Transverse colon (tissue), 3 donors: Measurements from ENCODE around the gene SARS2.

Experiments
- EP300 ChIP-seq: sonication (generic); formaldehyde crosslinking; IDR thresholded peaks from one replicate; pipeline ENCODE4 v1.6.1; 2017; ENCODE audit warnings: antibody characterized with exemption, low read depth
- POLR2A ChIP-seq: fragments of 450-650 bp; IDR thresholded peaks from one replicate; pipeline ENCODE4 v1.6.1; 2016; ENCODE audit warnings: antibody characterized with exemption, mild to moderate bottlenecking, moderate library complexity
- TF ChIP-seq, protein P1 (sequence below), 5 experiments: fragments of 200-600 bp in 3 of 5; fragments of 450-650 bp in 2 of 5; sonication (generic) in 3 of 5; IDR thresholded peaks; 1 replicate in 2 of 5; 2 replicates in 3 of 5; pipeline ENCODE4 v1.5.1; 2016 to 2017; ENCODE audit warnings: antibody characterized with exemption in 5 of 5, inconsistent platforms in 3 of 5, mild to moderate bottlenecking in 2 of 5, moderate library complexity in 1 of 5

DNA sequence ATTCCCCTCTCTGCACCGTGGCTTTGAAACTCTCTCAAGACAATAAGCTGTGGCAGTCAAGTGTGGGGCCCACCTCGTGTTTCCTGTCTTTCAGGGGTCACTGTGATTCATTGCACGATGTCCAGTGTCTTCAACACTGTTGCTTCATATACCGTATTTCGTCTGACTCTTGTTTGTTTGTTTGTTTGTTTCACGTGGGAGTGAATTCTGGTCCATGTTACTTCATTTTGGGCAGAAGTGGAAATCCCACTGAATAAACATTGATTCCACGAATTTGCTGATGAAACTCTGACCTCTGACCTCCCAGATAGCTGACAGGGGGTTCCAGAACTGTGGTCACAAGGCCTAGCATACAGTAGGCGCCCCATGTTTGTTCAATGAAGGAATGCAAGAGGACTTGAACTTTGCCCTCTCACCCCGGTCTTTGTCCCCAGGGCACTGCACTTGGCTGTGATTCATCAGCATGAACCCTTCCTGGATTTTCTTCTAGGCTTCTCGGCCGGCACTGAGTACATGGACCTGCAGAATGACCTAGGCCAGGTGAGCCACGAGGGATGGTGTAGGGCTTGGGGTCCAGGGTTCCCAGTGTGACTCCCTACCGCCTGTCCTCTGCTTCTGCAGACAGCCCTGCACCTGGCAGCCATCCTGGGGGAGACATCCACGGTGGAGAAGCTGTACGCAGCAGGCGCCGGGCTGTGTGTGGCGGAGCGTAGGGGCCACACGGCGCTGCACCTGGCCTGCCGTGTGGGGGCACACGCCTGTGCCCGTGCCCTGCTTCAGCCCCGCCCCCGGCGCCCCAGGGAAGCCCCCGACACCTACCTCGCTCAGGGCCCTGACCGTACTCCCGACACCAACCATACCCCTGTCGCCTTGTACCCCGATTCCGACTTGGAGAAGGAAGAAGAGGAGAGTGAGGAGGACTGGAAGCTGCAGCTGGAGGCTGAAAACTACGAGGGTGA is 25.7 kb downstream of the SARS2 start:
- TF ChIP-seq POLR2A (no peak), EP300 (no peak)
- TF ChIP-seq, protein P1, sequence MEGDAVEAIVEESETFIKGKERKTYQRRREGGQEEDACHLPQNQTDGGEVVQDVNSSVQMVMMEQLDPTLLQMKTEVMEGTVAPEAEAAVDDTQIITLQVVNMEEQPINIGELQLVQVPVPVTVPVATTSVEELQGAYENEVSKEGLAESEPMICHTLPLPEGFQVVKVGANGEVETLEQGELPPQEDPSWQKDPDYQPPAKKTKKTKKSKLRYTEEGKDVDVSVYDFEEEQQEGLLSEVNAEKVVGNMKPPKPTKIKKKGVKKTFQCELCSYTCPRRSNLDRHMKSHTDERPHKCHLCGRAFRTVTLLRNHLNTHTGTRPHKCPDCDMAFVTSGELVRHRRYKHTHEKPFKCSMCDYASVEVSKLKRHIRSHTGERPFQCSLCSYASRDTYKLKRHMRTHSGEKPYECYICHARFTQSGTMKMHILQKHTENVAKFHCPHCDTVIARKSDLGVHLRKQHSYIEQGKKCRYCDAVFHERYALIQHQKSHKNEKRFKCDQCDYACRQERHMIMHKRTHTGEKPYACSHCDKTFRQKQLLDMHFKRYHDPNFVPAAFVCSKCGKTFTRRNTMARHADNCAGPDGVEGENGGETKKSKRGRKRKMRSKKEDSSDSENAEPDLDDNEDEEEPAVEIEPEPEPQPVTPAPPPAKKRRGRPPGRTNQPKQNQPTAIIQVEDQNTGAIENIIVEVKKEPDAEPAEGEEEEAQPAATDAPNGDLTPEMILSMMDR (IDR thresholded peaks at IDR 0.05): no peak
